ENCODE data around the gene KDM2A.
A peak's percentile ranks its signal among the peaks of the same experiment; 100 is the strongest.

KDM2A gene

GRCh38 chr11:67261640-67261945 is 142.5 kb downstream of the KDM2A start:
- Histone ChIP-seq H3K4me3 (ENCODE audit: low read depth, low read length) (peak overlapping the region; percentile 39; the same call in 1 of the 2 replicates), H3K27ac (no peak overlapping the region), H3K36me3 (peaks cover 7% of the 10 kb centered on the region), H3K9me3 (ENCODE audit: severe bottlenecking) (no peaks in the 10 kb centered on the region), H3K27me3 (ENCODE audit: insufficient read depth, low read depth, severe bottlenecking) (no peaks in the 10 kb centered on the region)
- DNase-seq, result no peak
- TF ChIP-seq CTCF (IDR thresholded peaks at IDR 0.05; ENCODE audit: low read depth, low read length), result peak; percentile 46

- no peaks in the 10 kb centered on the region for H3K9me3 ChIP-seq (ENCODE audit: severe bottlenecking)
- H3K27ac ChIP-seq, result no peak overlapping the region
- H3K4me3 ChIP-seq (ENCODE audit: low read depth, low read length), result no peak overlapping the region
- DNase-seq, result no peak
- no peak for TF ChIP-seq CTCF (IDR thresholded peaks at IDR 0.05; ENCODE audit: low read depth, low read length)
- no peaks in the 10 kb centered on the region for H3K27me3 ChIP-seq (ENCODE audit: insufficient read depth, low read depth, severe bottlenecking)
- peaks cover 2% of the 10 kb centered on the region for H3K36me3 ChIP-seq
Measured at GRCh38 chr11:67261946-67262681, 143.1 kb downstream of the KDM2A start.

GRCh38 chr11:67262731-67263675 is 143.9 kb downstream of the KDM2A start:
- Histone ChIP-seq H3K36me3 (peaks cover 5% of the 10 kb centered on the region), H3K27ac (no peak overlapping the region), H3K4me3 (ENCODE audit: low read depth, low read length) (no peak overlapping the region), H3K27me3 (ENCODE audit: insufficient read depth, low read depth, severe bottlenecking) (no peaks in the 10 kb centered on the region), H3K9me3 (ENCODE audit: severe bottlenecking) (no peaks in the 10 kb centered on the region)
- DNase-seq, result peak; percentile 86
- TF ChIP-seq CTCF (IDR thresholded peaks at IDR 0.05; ENCODE audit: low read depth, low read length), result peak; percentile 88

- no peak for DNase-seq
- H3K27me3 ChIP-seq (ENCODE audit: insufficient read depth, low read depth, severe bottlenecking), result no peaks in the 10 kb centered on the region
- H3K9me3 ChIP-seq (ENCODE audit: severe bottlenecking), result no peaks in the 10 kb centered on the region
- peaks cover 18% of the 10 kb centered on the region for H3K36me3 ChIP-seq
- H3K4me3 ChIP-seq (ENCODE audit: low read depth, low read length), result no peak overlapping the region
- no peak overlapping the region for H3K27ac ChIP-seq
- no peak for TF ChIP-seq CTCF (IDR thresholded peaks at IDR 0.05; ENCODE audit: low read depth, low read length)
Measured at GRCh38 chr11:67264260-67264659, 145.2 kb downstream of the KDM2A start.

- Histone ChIP-seq H3K9me3 (ENCODE audit: severe bottlenecking) (no peaks in the 10 kb centered on the region), H3K27ac (no peak overlapping the region), H3K27me3 (ENCODE audit: insufficient read depth, low read depth, severe bottlenecking) (no peaks in the 10 kb centered on the region), H3K36me3 (peaks cover 24% of the 10 kb centered on the region), H3K4me3 (ENCODE audit: low read depth, low read length) (no peak overlapping the region)
- TF ChIP-seq CTCF (IDR thresholded peaks at IDR 0.05; ENCODE audit: low read depth, low read length), result no peak
- DNase-seq, result no peak
Measured at GRCh38 chr11:67264877-67265632, 146.0 kb downstream of the KDM2A start.

Measured in WERI-Rb-1 (cell line).